Measurements from ENCODE around the gene PA2G4.

- TF ChIP-seq POLR2A (IDR thresholded peaks at IDR 0.05; ENCODE audit: low read depth, low read length): no peak
- TF ChIP-seq POLR2AphosphoS5 (IDR thresholded peaks at IDR 0.05; ENCODE audit: low read depth, low read length): no peak
Measured at GRCh38 chr12:56079723-56080555, 24.4 kb upstream of the PA2G4 start, which contains the start of gene ERBB3.

Measured in GM12892 (cell line).